SU-DHL-6 (cell line): ENCODE data around the gene ABHD2.

Experiments used
- H2AFZ ChIP-seq: fragments of 200-600 bp; sonication (generic); 2 replicates; pipeline ENCODE4 v1.6.1; 2014; ENCODE audit warnings: low read depth, mild to moderate bottlenecking, moderate library complexity, mixed read lengths, antibody characterized with exemption, low read length; ENCODE audit not compliant: severe bottlenecking
- H3F3A ChIP-seq: fragments of 200-600 bp; shearing (Covaris generic); 2 replicates; pipeline ENCODE4 v1.6.0; 2016; ENCODE audit warnings: antibody characterized with exemption, mild to moderate bottlenecking; ENCODE audit not compliant: insufficient read depth
- H3K27ac ChIP-seq: fragments of 200-600 bp; sonication (generic); 2 replicates; pipeline ENCODE4 v1.5.1; 2016; ENCODE audit warnings: low read depth, mild to moderate bottlenecking, low read length, moderate library complexity, mixed read lengths
- H3K27me3 ChIP-seq: fragments of 200-600 bp; sonication (generic), shearing (Covaris generic); 2 replicates; pipeline ENCODE4 v1.6.0; 2014; ENCODE audit warnings: mild to moderate bottlenecking, low read length
- H3K36me3 ChIP-seq: fragments of 200-600 bp; sonication (generic); 2 replicates; pipeline ENCODE4 v1.6.1; 2014; ENCODE audit warnings: mild to moderate bottlenecking, low read length, mixed read lengths
- H3K4me2 ChIP-seq: fragments of 300-600, 200-600 bp; shearing (Covaris generic), sonication (generic); 2 replicates; pipeline ENCODE4 v1.6.0; 2014; ENCODE audit warnings: low read length, low read depth, mild to moderate bottlenecking; ENCODE audit not compliant: poor library complexity, severe bottlenecking
- H3K4me3 ChIP-seq: fragments of 200-600 bp; sonication (generic); 2 replicates; pipeline ENCODE4 v1.5.1; 2014; ENCODE audit warnings: antibody characterized with exemption, low read length, mild to moderate bottlenecking, mixed read lengths; ENCODE audit not compliant: insufficient read depth, poor library complexity, severe bottlenecking
- H3K79me2 ChIP-seq: fragments of 200-600 bp; sonication (generic); 2 replicates; pipeline ENCODE4 v1.6.1; 2014; ENCODE audit warnings: mild to moderate bottlenecking, low read length, moderate library complexity; ENCODE audit not compliant: insufficient read depth
- H3K9ac ChIP-seq: fragments of 200-600 bp; sonication (generic); 2 replicates; pipeline ENCODE4 v1.7.0; 2014; ENCODE audit warnings: mild to moderate bottlenecking, low read length
- H3K9me2 ChIP-seq: fragments of 200-600 bp; sonication (generic); replicated peaks from 2 replicates; pipeline ENCODE4 v1.6.1; 2014; ENCODE audit warnings: low read length; ENCODE audit not compliant: insufficient read depth
- H3K9me3 ChIP-seq: fragments of 200-600 bp; sonication (generic); 2 replicates; pipeline ENCODE4 v1.6.1; 2014; ENCODE audit warnings: low read length, mixed read lengths; ENCODE audit not compliant: insufficient read depth
- H4K20me1 ChIP-seq: fragments of 200-600 bp; sonication (generic); 2 replicates; pipeline ENCODE4 v1.6.1; 2014; ENCODE audit warnings: low read depth, mild to moderate bottlenecking, antibody characterized with exemption, low read length, moderate library complexity, mixed read lengths
- CTCF ChIP-seq: fragments of 200-600 bp; sonication (generic); IDR thresholded peaks from one replicate; pipeline ENCODE4 v1.5.1; 2017; ENCODE audit warnings: antibody characterized with exemption, mild to moderate bottlenecking, low read length, moderate library complexity; ENCODE audit not compliant: insufficient read depth, poor library complexity, severe bottlenecking
- EZH2phosphoT487 ChIP-seq: fragments of 200-600 bp; sonication (generic), shearing (Covaris generic); conservative IDR thresholded peaks from 2 replicates; pipeline ENCODE4 v1.6.1; 2018; ENCODE audit warnings: mild to moderate bottlenecking, antibody characterized with exemption, low read length, moderate library complexity, mixed read lengths

Gene ABHD2

GRCh38 chr15:89115547-89115946 is 27.3 kb downstream of the ABHD2 start:
- H2AFZ ChIP-seq = no peak overlapping the region
- no peaks in the 10 kb centered on the region for H3K9me3 ChIP-seq
- H3K4me3 ChIP-seq = no peak overlapping the region
- H3K4me2 ChIP-seq = no peak overlapping the region
- H3K9me2 ChIP-seq = no peaks in the 10 kb centered on the region
- no peaks in the 10 kb centered on the region for H3F3A ChIP-seq
- no peaks in the 10 kb centered on the region for H4K20me1 ChIP-seq
- no peaks in the 10 kb centered on the region for H3K36me3 ChIP-seq
- H3K79me2 ChIP-seq = no peaks in the 10 kb centered on the region
- TF ChIP-seq EZH2phosphoT487 = no peak
- no peak for TF ChIP-seq CTCF
- H3K27ac ChIP-seq = no peak overlapping the region
- H3K9ac ChIP-seq = no peak overlapping the region
- no peaks in the 10 kb centered on the region for H3K27me3 ChIP-seq

GRCh38 chr15:89116404-89116803 is 28.1 kb downstream of the ABHD2 start:
- Histone ChIP-seq H3K4me2 (no peak overlapping the region), H3K27ac (no peak overlapping the region), H3K9ac (no peak overlapping the region), H3K36me3 (no peaks in the 10 kb centered on the region), H3K9me2 (no peaks in the 10 kb centered on the region), H3K27me3 (no peaks in the 10 kb centered on the region), H3K4me3 (no peak overlapping the region), H3K9me3 (no peaks in the 10 kb centered on the region), H2AFZ (no peak overlapping the region), H4K20me1 (no peaks in the 10 kb centered on the region), H3K79me2 (no peaks in the 10 kb centered on the region), H3F3A (no peaks in the 10 kb centered on the region)
- TF ChIP-seq CTCF (no peak), EZH2phosphoT487 (no peak)

GRCh38 chr15:89117790-89118189 is 29.5 kb downstream of the ABHD2 start:
- Histone ChIP-seq H4K20me1 (no peaks in the 10 kb centered on the region), H3K9me3 (no peaks in the 10 kb centered on the region), H3K27me3 (no peaks in the 10 kb centered on the region), H3K27ac (no peak overlapping the region), H3K9ac (no peak overlapping the region), H3K4me2 (no peak overlapping the region), H3K79me2 (no peaks in the 10 kb centered on the region), H2AFZ (no peak overlapping the region), H3F3A (no peaks in the 10 kb centered on the region), H3K4me3 (no peak overlapping the region), H3K36me3 (no peaks in the 10 kb centered on the region), H3K9me2 (no peaks in the 10 kb centered on the region)
- TF ChIP-seq EZH2phosphoT487 = no peak
- TF ChIP-seq CTCF = no peak
